Effector CD4-positive, alpha-beta T cell (primary cell): Measurements from ENCODE around the gene METRN.

Source experiments
- DNase-seq: peaks from one replicate; pipeline ENCODE4 v3.0.0-alpha.2; 2020

METRN gene

DNA sequence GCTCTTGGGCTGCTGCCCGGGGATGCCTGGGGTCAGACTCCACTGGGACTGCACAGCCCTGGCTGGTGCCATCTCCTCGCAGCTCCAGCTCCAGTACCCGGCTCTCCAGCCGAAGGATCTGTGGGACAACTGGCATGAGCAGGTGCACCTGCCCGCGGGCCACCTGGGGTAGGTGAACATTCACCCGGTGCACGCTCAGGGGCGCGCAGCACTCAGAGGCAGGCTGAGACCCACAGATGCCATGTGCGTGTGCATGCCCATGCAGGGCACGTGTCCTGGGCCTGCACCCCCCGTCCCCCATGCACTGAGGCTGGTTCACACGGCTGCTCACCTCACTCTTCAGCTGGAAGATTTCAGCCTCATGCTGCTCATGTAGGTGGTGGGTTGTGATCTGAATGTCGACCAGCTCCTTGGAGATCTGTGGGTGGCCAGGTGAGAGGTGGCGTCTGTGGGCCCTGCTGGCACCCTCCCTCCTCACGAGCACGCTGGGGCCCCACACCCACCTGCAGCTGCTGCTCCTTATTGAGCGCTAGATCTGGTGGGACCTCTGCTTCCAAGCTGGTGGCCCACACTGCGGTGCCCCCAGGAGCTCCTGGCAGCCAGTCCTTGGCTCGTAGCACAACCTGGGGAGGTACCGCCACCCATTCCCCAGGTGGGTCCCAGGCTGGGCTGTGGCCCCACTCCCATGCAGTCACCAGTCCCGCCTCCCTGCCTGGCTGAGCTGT lies 10.7 kb downstream of the METRN start:
- no peak for DNase-seq

DNA sequence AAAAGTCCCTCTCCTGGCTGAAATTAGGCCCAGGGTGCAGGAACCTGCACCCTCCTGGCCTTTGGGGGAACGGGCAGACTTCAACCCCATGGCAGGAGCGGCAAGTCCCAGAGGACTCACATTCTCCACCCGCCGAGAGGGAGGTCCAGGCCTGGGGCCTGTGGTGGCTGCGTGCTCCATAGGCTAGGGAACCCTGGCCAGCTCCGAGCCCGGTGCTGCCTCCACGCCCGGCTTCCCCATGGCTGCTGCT lies 11.2 kb downstream of the METRN start:
- no peak for DNase-seq

DNA sequence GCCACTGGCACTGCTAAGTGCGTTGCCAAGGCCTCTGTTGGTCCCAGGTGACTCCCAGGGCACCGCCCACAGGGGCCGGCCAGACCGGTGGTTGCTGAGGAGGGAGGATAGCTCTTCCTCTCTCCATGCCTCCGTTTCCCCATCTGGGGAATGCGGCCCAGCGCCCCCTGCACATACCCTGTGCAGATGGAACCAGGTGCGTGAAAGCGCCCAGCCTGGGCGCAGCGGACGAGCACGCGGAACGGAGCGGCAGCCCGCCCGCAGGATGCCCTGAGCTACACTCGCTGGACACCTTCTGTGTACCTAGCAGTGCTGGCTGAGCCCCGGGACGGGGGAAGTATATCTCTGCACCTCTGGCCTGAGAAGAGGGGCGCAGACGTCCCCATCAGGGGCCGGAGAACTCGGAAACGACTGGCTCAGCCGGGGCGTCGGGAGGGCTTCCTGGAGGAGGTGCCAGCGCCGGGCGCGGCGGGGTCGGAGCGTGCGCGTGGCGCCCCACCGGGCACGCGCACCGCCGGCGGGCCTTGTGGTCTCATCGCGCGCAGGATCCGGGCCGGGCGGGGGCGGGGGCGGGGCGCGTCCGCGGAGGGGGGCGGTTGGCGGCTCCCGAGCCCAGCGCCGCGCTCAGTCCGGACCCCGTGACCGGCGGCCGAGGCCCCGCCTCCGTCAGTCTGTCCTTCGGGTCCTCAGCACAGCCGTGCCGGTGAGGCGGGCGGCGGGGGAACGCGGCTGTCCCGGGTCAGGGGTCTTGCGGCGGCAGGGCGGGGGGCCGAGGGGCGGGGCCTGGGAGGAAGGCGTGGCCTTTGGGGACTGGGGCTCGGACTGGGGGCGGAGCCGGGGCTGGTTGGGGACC lies 11.7 kb downstream of the METRN start, which contains the start of the genes CCDC78 and HAGHL:
TSS of gene CCDC78 (minus strand) at position 6 of the 853 bp plus-strand sequence. CDS start 76 bp downstream, outside the sequence.
TSS of gene HAGHL (plus strand) at position 669 of the 853 bp plus-strand sequence. CDS start 404 bp downstream, outside the sequence.
- peak; percentile 34 for DNase-seq

DNA sequence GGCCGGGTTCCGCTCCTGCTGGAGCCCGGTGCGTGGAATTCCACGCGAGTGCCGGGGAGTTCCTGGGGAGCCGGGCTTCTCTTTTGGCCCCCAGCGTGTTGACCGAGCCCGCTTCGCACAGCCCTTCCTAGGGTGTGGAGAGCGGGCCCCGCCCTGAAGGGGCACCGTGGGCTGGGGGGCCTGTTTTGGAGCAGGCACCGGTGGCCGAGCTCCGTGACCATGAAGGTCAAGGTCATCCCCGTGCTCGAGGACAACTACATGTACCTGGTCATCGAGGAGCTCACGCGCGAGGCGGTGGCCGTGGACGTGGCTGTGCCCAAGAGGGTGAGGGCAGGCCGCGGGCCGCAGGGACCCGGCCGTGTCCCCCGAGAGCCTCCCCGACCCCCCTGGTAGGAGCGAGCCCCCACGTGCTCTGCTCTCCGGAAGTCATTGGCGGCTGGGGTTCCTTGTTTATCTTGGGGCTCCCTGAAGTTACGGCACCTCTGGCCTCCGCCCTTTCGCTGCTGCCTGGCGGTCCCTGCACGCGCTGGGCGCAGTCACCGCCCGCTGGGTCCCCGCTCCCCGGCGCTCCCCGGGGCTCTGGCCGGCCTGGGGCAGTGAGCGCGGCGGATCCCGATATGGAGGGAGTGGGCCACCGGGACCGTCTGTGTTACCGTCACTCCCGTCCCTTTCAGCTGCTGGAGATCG lies 12.5 kb downstream of the METRN start:
- DNase-seq: no peak

DNA sequence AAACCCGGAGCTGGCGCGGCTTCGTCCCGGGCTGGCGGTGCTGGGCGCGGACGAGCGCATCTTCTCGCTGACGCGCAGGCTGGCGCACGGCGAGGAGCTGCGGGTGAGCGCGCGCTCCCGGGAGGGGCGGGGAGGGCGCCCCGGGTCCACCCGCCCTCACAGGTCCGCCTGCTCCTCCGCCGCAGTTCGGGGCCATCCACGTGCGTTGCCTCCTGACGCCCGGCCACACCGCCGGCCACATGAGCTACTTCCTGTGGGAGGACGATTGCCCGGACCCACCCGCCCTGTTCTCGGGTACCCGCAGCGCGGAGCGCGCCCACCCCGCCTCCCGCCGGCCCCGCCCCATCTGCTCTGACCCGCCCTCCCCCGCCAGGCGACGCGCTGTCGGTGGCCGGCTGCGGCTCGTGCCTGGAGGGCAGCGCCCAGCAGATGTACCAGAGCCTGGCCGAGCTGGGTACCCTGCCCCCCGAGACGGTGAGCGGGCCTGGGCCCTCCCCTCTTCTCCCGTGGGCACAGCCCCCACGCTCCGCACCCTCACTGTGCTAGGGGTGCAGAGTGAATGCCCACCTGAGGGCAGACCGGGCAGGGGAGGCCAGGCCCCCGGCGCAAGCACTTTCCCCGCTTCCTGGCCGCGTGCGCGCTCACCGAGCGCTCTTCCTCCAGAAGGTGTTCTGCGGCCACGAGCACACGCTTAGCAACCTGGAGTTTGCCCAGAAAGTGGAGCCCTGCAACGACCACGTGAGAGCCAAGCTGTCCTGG lies 13.4 kb downstream of the METRN start:
- peak; percentile 50 for DNase-seq

DNA sequence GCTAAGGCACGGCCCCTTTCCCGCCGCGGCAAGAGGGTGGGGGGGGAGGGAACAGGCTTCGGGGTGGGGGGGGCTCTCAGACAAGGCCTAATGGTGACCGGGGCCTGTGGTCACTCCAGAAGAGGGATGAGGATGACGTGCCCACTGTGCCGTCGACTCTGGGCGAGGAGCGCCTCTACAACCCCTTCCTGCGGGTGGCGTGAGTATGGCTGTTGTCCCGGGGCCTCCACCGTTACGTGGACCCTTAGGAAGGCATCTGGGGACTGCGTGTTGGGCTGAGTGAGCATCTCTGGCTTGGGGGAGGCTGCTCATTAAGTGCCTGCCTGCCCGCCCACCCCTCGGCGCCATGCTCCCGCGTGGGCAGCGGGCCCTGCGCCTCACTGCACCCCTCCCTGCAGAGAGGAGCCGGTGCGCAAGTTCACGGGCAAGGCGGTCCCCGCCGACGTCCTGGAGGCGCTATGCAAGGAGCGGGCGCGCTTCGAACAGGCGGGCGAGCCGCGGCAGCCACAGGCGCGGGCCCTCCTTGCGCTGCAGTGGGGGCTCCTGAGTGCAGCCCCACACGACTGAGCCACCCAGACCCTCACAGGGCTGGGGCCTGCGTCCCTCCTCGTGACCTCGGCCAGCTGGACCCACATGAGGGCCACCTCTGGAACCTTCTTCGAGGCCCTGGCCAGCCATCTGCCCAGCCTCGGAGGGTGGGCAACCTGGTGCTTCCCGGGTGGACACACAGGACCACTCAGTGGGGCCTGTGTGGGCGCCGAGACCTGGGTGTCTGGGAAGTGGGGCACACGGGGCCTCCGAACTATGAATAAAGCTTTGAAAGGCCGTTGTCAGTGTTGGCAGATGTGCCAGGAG lies 14.2 kb downstream of the METRN start:
- DNase-seq: no peak

DNA sequence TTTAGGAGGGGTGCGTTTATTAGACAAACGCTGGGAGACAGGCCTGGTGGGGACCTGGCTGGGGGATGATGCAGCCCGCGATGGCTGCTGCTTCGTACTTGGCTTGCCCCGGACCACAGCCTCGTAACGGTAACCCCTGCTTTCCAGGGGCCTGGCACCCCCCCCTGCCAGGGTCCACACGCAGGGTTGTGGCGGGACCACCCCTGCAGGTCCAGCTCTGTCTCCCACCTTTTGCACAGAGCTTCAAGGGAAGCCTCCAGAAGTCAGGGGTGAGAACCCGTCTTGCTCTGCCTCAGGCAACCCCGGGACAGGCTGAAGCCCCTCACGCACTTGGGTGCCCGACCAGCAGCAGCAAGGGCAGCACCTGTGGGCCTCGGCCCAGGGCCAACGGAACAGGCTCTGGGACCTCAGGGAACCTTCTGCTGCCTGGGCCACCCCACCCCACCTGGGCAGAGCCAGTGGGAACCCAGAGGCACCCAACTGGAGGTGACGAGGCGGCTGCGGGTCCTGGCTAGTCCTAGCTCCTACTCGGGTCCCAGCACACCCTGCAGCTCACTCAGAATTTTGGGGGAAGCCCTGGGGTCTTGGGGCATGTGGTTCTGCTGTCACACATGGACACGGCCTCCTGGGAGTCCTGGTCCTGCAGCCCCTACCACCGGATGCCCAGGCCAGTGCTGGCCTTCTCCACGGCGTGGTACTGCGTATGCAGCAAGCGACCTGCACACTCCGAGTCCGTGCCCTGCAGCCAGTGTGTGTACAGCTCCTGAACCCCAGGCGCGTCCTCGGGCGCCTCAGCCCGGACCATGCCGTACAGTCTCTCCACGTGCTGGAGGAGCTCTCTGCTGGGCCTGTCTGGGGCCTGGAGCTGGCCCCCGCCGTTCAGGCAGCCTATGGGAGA lies 15.1 kb downstream of the METRN start:
- DNase-seq: no peak

DNA sequence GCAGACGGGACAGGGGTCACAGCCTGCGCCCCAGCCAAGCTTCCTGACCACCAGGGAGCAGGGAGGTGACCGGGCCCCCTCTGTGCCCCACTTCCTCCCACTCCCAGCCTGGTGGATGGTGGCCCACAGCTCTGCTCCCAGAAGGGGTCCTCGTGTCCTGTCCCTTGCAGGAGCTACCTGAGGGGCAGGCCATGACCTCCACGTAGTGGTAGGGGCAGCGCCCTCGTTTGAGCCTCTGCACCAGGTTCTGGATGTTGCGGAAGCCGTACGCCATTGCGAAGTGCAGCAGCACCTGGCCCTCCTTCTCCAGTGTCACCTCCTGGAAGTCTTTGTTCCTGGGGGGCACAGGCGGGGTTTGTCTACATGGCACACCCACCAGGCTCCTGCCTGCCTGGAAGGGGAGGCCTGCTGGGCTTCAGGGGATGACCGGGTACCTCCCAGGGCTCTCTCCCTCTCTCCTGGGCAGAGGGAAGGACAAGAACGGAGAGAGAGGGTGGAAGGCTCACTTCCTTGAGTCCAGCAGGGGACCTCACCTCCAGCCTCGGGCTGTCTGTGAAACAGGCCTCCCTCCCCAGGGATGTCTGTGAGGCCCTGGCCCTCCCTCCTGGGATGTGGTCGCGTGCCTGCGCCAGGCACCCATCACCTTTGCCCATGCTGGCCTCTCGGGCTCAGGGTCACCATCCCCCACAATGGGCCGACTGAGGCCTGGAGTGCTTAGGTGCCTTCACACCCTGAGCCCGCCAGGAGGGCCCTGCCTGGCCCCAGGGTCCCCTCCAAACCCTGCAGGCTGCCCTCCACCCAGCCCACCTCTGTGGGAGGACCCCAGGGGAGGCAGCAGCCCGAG lies 16.0 kb downstream of the METRN start:
- no peak for DNase-seq

DNA sequence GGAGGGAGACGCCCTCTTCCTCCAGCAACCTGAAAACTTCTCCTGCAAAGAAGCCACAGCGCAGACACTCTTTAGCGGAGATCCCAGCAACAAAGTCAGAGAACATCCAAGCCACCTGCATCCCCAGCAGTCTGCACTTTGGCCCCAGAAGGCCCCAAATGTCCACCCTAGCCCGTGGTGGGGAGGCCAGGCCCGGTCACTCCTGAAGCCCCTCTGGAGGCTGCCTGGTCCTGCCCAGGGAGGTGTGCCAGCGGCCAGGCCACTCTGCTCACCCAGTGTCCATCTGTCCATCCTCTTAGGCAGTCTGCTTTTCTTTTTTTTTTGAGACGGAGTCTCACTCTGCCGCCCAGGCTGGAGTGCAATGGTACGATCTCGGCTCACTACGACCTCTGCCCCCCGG lies 17.4 kb downstream of the METRN start:
- DNase-seq: no peak

DNA sequence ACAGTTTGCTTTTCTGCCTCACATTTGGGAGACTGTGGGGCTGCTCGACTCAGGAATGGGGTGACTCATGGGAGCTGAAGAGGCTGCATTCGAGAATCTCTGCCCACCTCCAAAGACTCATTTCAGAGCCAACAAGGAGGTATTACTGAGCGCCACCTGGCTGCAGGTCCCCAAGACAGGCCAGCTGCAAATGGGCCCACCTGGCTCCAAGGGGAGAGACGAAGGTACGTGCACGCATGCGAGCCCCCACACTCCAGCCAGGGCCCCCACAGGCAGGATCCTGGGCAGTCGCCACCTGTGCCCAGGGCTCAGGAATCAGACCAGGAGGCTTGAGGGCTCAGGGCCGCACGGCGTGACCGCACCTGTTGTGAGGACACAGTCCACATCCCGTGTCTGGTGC lies 18.0 kb downstream of the METRN start:
- DNase-seq: no peak

DNA sequence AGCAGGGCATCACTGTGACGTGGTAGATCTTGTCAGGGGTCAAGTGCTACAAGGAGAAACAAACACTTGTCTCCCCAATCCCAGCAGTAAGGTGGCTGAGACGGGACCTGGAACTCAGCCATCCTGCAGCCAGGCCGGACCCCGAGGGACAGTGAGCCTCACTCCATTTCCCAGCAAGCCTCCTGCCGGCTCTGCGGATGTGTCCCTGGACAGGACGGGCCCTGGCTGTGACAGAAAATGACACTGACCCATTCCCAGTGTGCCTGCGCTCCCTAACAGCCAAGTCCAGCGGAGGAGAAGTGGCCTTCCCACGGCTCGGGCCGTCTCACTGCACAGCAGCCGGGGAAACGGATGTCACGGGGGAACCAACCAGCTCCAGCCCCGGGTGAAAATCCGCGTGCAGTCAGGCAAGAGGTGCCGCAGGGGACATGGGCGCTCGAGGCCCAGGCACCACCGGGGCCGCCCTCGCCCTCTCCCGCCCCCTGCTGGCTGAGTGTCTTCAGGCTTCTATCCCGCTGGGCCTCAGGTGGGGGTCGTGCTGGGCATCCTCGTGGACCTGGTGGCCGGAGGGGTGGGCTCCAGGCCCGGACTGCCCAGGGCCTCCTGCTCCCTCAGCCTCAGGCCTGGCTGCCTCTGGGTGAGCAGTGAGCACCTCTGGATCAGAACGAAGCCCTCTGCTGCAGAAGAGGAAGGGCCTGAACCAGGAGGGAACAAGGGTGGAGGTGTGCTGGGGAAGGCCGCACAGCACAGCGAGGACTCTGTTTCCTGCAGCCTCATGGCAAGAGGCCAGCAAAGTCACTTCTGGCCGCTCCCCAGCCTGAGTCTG lies 18.7 kb downstream of the METRN start:
- peak; percentile 1 for DNase-seq

DNA sequence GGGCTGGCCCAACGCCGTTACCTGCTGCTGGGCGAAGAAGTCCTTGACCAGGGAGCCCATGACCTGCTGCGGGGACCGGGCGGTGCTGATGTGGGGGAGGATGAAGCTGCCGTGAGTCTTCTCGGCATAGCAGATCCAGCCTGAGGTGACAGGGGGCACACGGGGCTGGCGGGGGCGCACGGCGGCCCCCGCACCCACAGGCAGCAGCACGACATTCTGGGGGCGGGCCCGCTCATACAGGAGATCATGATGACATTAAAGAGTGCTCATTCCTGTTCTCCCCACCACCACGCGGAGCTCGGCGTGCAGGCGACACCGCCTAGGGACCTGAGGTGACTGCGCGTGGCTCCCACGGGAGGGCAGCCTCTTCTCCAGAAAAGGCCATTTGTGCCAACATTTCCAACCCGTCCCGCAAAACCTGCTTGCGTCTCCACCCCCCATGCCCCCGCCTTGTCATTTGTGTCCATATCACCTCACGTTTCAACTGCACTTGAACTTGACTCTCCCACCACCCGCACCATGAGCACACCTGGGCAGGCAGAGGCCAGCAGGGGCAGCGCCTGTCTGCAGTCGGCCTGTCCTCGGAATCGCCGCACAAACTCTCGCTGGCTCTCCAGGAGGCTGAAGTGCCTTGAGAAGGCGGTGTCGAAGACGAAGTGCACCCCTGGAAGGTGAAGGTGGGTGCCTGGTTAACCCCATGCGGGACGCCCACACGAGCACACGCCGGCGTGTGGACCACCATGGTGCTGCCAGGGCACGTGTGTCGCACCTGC lies 19.5 kb downstream of the METRN start:
- no peak for DNase-seq

DNA sequence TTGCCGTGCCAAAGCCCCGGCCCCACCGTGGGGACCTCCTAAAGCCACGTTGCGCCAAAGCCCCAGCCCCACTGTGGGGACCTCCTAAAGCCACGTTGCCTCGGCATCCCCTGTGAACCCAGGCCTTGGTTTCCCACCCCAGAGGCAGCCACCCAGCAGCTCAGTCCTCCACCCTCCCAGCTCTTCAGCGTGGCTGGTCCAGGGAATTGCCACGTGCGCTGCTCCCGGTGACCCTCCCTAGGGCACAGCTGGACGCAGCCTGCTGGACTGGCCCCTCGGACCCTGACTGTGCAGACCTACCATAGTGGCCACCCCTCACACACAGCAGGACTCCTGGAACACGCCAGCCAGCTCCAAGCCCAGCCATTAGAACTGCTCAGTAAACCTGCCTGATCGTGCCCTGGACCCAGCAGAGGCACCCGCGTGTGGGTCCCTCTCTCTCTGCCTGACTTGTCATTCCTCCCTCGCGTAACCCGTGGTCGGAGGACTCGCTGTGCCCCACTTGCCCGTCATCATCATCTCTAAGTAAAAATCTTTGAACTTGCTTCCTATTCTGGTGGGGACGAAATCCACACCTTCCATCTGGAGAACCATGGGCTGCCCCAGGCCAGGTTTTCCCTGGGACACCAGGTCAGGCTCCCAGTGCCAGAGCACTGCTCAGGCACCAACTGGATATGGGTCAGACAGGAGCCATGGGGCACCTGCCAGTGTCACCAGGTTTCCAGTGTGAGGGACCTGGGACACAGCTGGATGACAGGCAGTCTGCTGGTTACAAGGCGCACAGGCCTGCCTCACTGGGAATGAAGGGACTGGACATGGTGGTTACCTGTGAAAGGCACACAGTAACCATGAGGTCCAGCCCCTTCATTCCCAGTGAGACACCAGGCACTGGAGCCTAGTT lies 20.3 kb downstream of the METRN start:
- peak; percentile 1 for DNase-seq

DNA sequence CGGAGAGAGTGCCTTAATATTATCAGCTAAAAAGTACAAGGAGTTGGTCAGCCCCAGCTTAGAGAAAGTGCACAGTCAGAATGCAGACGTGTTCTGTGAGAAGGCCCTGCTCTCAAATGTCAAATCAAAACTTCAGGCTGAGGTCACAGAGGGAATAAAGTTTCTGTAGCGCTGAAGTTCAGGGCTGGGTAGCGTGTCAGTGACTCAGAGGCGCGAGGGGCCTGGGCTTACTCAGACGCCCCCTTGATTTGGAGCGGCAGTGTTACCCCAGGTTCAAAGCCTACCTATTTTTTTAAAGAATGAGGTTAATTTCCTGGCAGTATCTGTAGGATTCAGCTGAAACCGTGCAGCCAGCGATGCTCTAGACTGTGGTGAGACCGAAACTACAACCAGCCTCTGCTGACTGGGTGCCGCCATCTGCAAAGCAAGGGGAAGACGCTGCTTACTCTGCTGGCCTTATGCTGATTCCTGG lies 21.1 kb downstream of the METRN start:
- DNase-seq: no peak

DNA sequence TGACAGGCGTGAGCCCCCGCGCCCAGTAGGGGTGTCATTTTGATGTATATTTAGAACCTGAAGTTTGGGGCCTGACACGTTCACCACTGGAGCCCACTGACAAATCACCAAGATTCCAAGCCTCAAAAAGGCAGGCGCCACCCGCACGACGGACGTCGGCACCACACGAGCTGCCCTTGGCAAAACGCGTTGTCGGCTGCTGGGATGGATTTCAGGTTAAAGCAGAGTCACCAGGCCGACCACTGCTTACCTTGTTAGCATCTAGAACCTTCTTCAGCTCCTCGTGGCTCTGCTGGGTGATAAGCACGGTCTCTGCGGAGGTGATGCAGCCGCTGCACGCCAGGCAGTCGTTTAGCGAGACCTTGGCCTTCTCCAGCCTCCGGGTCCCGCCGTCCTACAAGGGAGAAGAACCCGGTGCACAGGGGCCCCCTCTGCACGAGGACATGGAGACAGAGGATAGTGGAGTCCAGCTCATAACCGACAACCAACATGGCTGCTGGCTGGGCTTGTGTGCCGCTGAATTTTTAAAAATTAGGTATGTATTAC lies 22.1 kb downstream of the METRN start:
- no peak for DNase-seq
